Astrocyte (in vitro differentiated cells and primary cell): ENCODE measurements around the gene UHRF1. TPM values are rescaled to one million over a fixed set of nuclear protein-coding genes. Genes with fewer than 3 reads are reported as not detected.
A peak's percentile ranks its signal among the peaks of the same experiment; 100 is the strongest.

ENCODE experiments used
- DNase-seq: peaks from one replicate; pipeline ENCODE4 v3.0.0-alpha.2; 2010; ENCODE audit warnings: low read depth
- FAIRE-seq: peaks from 2 replicates; lab custom pipeline; 2011; peaks lifted over from hg19 to GRCh38; lab: Jason Lieb, UNC
- H2AFZ ChIP-seq: 2 replicates; pipeline ENCODE4 v1.6.0; 2012; ENCODE audit warnings: low read depth, low read length, inconsistent platforms
- H3K27ac ChIP-seq: 2 replicates; pipeline ENCODE4 v1.5.1; 2011; ENCODE audit warnings: low read depth, low read length, inconsistent platforms
- H3K27me3 ChIP-seq: 2 replicates; pipeline ENCODE4 v1.6.0; 2011; ENCODE audit warnings: low read length, inconsistent platforms; ENCODE audit not compliant: insufficient read depth
- H3K36me3 ChIP-seq: 2 replicates; pipeline ENCODE4 v1.5.1; 2011; ENCODE audit warnings: low read length, inconsistent platforms; ENCODE audit not compliant: insufficient read depth
- H3K4me1 ChIP-seq: 2 replicates; pipeline ENCODE4 v1.5.1; 2011; ENCODE audit warnings: low read length, inconsistent platforms; ENCODE audit not compliant: insufficient read depth
- H3K4me2 ChIP-seq: 2 replicates; pipeline ENCODE4 v1.6.0; 2012; ENCODE audit warnings: low read length, inconsistent platforms
- H3K4me3 ChIP-seq: 2 replicates; pipeline ENCODE4 v1.5.1; 2011; ENCODE audit warnings: low read depth, mild to moderate bottlenecking, low read length, inconsistent platforms; ENCODE audit not compliant: insufficient read depth
- H3K79me2 ChIP-seq: 2 replicates; pipeline ENCODE4 v1.6.0; 2012; ENCODE audit warnings: mild to moderate bottlenecking, low read length, inconsistent platforms; ENCODE audit not compliant: insufficient read depth
- H3K9ac ChIP-seq: 2 replicates; pipeline ENCODE4 v1.6.0; 2012; ENCODE audit warnings: mild to moderate bottlenecking, low read length, inconsistent platforms
- H3K9me3 ChIP-seq: 2 replicates; pipeline ENCODE4 v1.5.1; 2012; ENCODE audit warnings: low read depth, mild to moderate bottlenecking, low read length, inconsistent platforms; ENCODE audit not compliant: insufficient read depth
- H4K20me1 ChIP-seq: 2 replicates; pipeline ENCODE4 v1.6.0; 2012; ENCODE audit warnings: low read length, inconsistent platforms; ENCODE audit not compliant: insufficient read depth
- H3K27ac Mint-ChIP-seq: one replicate; pipeline ENCODE4 v1.8.0; 2021; ENCODE audit warnings: mild to moderate bottlenecking, mixed read lengths; ENCODE audit not compliant: unreplicated experiment
- H3K27me3 Mint-ChIP-seq: one replicate; pipeline ENCODE4 v1.8.0; 2021; ENCODE audit warnings: low read depth, mixed read lengths; ENCODE audit not compliant: unreplicated experiment
- H3K36me3 Mint-ChIP-seq: one replicate; pipeline ENCODE4 v1.8.0; 2021; ENCODE audit warnings: low read depth, mixed read lengths; ENCODE audit not compliant: unreplicated experiment
- H3K4me1 Mint-ChIP-seq: one replicate; pipeline ENCODE4 v1.8.0; 2021; ENCODE audit warnings: low read depth, mixed read lengths; ENCODE audit not compliant: unreplicated experiment
- H3K4me3 Mint-ChIP-seq: one replicate; pipeline ENCODE4 v1.8.0; 2021; ENCODE audit warnings: mild to moderate bottlenecking, moderate library complexity, mixed read lengths; ENCODE audit not compliant: unreplicated experiment
- H3K9me3 Mint-ChIP-seq: one replicate; pipeline ENCODE4 v1.8.0; 2021; ENCODE audit warnings: mild to moderate bottlenecking, mixed read lengths; ENCODE audit not compliant: unreplicated experiment
- CTCF ChIP-seq: IDR thresholded peaks from 2 replicates; pipeline ENCODE4 v1.5.1; 2011; ENCODE audit warnings: low read depth, mild to moderate bottlenecking, inconsistent platforms, low read length, moderate library complexity; ENCODE audit not compliant: insufficient read depth
- EZH2 ChIP-seq: IDR thresholded peaks from 2 replicates; pipeline ENCODE4 v1.6.1; 2012; ENCODE audit warnings: mild to moderate bottlenecking, low read length, inconsistent platforms; ENCODE audit not compliant: insufficient read depth
- total RNA-seq: library from RNA; stranded (reverse); gene quantifications from 2 replicates; pipeline ENCODE4 v1.2.1, GENCODE V29; 2021

UHRF1 gene
- total RNA-seq, 1 donor from 2014 or later: 16.2 TPM

GRCh38 chr19:4867534-4868285 is 41.6 kb upstream of the UHRF1 start, which contains the start of gene PLIN3:
Gene PLIN3 (minus strand): TSS chr19:4867667. CDS start chr19:4861394, 6,273 bp downstream.
- H3K27ac ChIP-seq: peak within 1 kb of the TSS; percentile 87
- H3K4me1 Mint-ChIP-seq: peaks cover 4% of the 10 kb centered on the region

DNA sequence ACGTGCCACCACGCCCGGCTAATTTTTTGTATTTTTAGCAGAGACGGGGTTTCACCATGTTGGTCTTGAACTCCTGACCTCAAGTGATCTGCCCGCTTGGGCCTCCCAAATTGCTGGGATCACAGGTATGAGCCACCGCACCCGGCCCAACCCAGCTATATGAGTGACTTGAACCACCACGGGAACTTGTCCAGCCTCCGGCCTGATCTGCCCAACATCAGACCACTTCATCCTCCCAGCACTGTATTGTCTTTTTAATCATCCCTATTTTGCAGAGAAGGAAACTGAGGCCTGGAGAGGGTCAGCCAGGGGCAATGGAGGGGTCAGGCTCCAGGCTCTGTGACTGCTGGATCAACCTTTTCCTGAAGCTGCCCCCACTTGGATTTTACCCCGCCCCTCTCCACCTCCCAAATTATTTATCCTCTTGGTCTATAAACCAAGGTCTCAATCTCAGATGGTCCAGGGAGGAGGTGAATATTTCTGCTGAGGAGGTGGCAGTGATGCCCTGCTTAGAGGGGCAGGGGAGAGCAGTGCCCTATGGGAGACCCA is 40.9 kb upstream of the UHRF1 start:
- Mint-ChIP-seq H3K27ac (no peak overlapping the region), H3K4me1 (peaks cover 4% of the 10 kb centered on the region), H3K4me3 (peak overlapping the region; percentile 74), H3K27me3 (no peaks in the 10 kb centered on the region), H3K36me3 (peaks cover 7% of the 10 kb centered on the region), H3K9me3 (no peaks in the 10 kb centered on the region)
- no peak overlapping the region for H3K9ac ChIP-seq
- H3K27me3 ChIP-seq: no peaks in the 10 kb centered on the region
- H3K4me3 ChIP-seq: no peak overlapping the region
- no peak for DNase-seq
- peaks cover 17% of the 10 kb centered on the region for H3K4me1 ChIP-seq
- H2AFZ ChIP-seq: no peak overlapping the region
- H3K9me3 ChIP-seq: no peaks in the 10 kb centered on the region
- H3K36me3 ChIP-seq: no peaks in the 10 kb centered on the region
- H3K4me2 ChIP-seq: peak overlapping the region; percentile 97
- no peak for FAIRE-seq
- peaks cover 32% of the 10 kb centered on the region for H4K20me1 ChIP-seq
- peaks cover 40% of the 10 kb centered on the region for H3K79me2 ChIP-seq
- peak overlapping the region; percentile 87 for H3K27ac ChIP-seq
- TF ChIP-seq CTCF (no peak), EZH2 (no peak)

More at GRCh38 chr19:4867534-4868285, 41.6 kb upstream of the UHRF1 start, which contains the start of gene PLIN3:
- DNase-seq: peak; percentile 88
- H3K4me3 Mint-ChIP-seq: peak within 1 kb of the TSS; percentile 93
- Histone ChIP-seq H3K9me3 (no peaks in the 10 kb centered on the region), H3K4me3 (peak within 1 kb of the TSS; percentile 87), H3K36me3 (no peaks in the 10 kb centered on the region), H3K4me1 (peaks cover 17% of the 10 kb centered on the region), H3K27me3 (no peaks in the 10 kb centered on the region), H3K79me2 (peaks cover 42% of the 10 kb centered on the region), H2AFZ (peak within 1 kb of the TSS; percentile 89), H3K9ac (peak within 1 kb of the TSS; percentile 87), H3K4me2 (peak within 1 kb of the TSS; percentile 97), H4K20me1 (peaks cover 36% of the 10 kb centered on the region)
- H3K27ac Mint-ChIP-seq: peak within 1 kb of the TSS; percentile 75
- no peak for TF ChIP-seq CTCF
- no peak for TF ChIP-seq EZH2
- H3K9me3 Mint-ChIP-seq: no peaks in the 10 kb centered on the region
- peaks cover 7% of the 10 kb centered on the region for H3K36me3 Mint-ChIP-seq
- no peaks in the 10 kb centered on the region for H3K27me3 Mint-ChIP-seq
- no peak for FAIRE-seq
